HEK293T (cell line): ENCODE measurements around the gene LRMDA.

ENCODE experiments used
- CTCF ChIA-PET: fragments of 350-600 bp; formaldehyde crosslinking; extraction: SDS; loops from one replicate; lab custom pipeline; 2021; ENCODE audit warnings: antibody characterized with exemption, inconsistent platforms; lab: Yijun Ruan, JAX
- POLR2A ChIA-PET: fragments of 350-600 bp; formaldehyde crosslinking; extraction: SDS; loops from one replicate; lab custom pipeline; 2020; ENCODE audit warnings: antibody characterized with exemption, inconsistent platforms; lab: Yijun Ruan, JAX
- DNase-seq: peaks from one replicate; pipeline ENCODE4 v3.0.0; 2012; ENCODE audit warnings: mixed read lengths; ENCODE audit errors: extremely low spot score
- ARNT ChIP-seq: fragments of 450-650 bp; IDR thresholded peaks from 2 replicates; pipeline ENCODE4 v1.6.1; 2017; ENCODE audit warnings: mild to moderate bottlenecking
- BHLHE40 ChIP-seq: fragments of 450-650 bp; IDR thresholded peaks from 2 replicates; pipeline ENCODE4 v1.6.1; 2016; ENCODE audit warnings: mild to moderate bottlenecking, moderate library complexity, borderline replicate concordance
- CTBP1 ChIP-seq: fragments of 450-650 bp; IDR thresholded peaks from 2 replicates; pipeline ENCODE4 v1.6.1; 2016; ENCODE audit warnings: borderline replicate concordance
- ELF4 ChIP-seq: fragments of 450-650 bp; IDR thresholded peaks from 2 replicates; pipeline ENCODE4 v1.6.1; 2017; ENCODE audit warnings: antibody characterized with exemption
- FOXA1 ChIP-seq: fragments of 450-650 bp; IDR thresholded peaks from 2 replicates; pipeline ENCODE4 v1.6.1; 2016; ENCODE audit warnings: mild to moderate bottlenecking
- FOXK2 ChIP-seq: fragments of 450-650 bp; IDR thresholded peaks from 2 replicates; pipeline ENCODE4 v1.6.1; 2016; ENCODE audit warnings: mild to moderate bottlenecking
- FOXM1 ChIP-seq: fragments of 450-650 bp; IDR thresholded peaks from 2 replicates; pipeline ENCODE4 v1.6.1; 2017; ENCODE audit warnings: mild to moderate bottlenecking, borderline replicate concordance
- HDGF ChIP-seq: fragments of 450-650 bp; IDR thresholded peaks from 2 replicates; pipeline ENCODE4 v1.6.1; 2017; ENCODE audit warnings: antibody characterized with exemption, borderline replicate concordance
- L3MBTL2 ChIP-seq: fragments of 450-650 bp; conservative IDR thresholded peaks from 2 replicates; pipeline ENCODE4 v1.6.1; 2016; ENCODE audit warnings: mild to moderate bottlenecking
- LEF1 ChIP-seq: fragments of 450-650 bp; IDR thresholded peaks from 2 replicates; pipeline ENCODE4 v1.6.1; 2017; ENCODE audit warnings: mild to moderate bottlenecking, borderline replicate concordance
- NFRKB ChIP-seq: fragments of 450-650 bp; IDR thresholded peaks from 2 replicates; pipeline ENCODE4 v1.6.1; 2016; ENCODE audit warnings: mild to moderate bottlenecking, moderate library complexity
- SP1 ChIP-seq: fragments of 450-650 bp; IDR thresholded peaks from 2 replicates; pipeline ENCODE4 v1.6.1; 2017
- SUZ12 ChIP-seq: fragments of 450-650 bp; IDR thresholded peaks from 2 replicates; pipeline ENCODE4 v1.6.1; 2016; ENCODE audit warnings: mild to moderate bottlenecking
- TARDBP ChIP-seq: fragments of 450-650 bp; IDR thresholded peaks from 2 replicates; pipeline ENCODE4 v1.6.1; 2016
- ZNF384 ChIP-seq: fragments of 450-650 bp; IDR thresholded peaks from 2 replicates; pipeline ENCODE4 v1.6.1; 2016
- TF ChIP-seq, protein P1 (sequence below): fragments of 450-650 bp; IDR thresholded peaks from 2 replicates; pipeline ENCODE4 v1.6.1; 2016

Gene LRMDA

DNA sequence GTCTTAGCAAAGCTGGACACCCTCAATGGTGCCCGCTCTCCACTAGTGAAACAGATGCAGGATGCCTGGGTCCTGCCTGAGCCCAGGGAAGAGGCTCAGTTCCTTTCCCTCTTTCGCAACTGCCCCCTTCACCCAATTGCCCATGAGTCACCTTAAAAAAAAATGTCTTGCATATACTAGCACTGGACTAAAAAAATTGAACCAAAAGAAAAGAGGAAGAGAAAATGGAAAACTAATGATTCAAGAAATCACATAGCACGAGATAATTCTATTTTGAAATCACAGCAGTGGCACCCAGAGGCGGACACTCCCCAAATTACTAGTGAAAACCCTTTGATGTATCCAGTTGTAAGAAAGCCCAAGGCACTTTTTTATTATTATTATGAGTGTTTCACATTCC is 972.5 kb downstream of the LRMDA start:
- CTCF ChIA-PET, result no interaction called here
- no peak for DNase-seq
- TF ChIP-seq FOXA1 (no peak), TARDBP (no peak), NFRKB (no peak), SUZ12 (no peak), FOXM1 (no peak)
- TF ChIP-seq, protein P1, sequence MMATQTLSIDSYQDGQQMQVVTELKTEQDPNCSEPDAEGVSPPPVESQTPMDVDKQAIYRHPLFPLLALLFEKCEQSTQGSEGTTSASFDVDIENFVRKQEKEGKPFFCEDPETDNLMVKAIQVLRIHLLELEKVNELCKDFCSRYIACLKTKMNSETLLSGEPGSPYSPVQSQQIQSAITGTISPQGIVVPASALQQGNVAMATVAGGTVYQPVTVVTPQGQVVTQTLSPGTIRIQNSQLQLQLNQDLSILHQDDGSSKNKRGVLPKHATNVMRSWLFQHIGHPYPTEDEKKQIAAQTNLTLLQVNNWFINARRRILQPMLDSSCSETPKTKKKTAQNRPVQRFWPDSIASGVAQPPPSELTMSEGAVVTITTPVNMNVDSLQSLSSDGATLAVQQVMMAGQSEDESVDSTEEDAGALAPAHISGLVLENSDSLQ, result no peak
- POLR2A ChIA-PET, result no interaction called here

DNA sequence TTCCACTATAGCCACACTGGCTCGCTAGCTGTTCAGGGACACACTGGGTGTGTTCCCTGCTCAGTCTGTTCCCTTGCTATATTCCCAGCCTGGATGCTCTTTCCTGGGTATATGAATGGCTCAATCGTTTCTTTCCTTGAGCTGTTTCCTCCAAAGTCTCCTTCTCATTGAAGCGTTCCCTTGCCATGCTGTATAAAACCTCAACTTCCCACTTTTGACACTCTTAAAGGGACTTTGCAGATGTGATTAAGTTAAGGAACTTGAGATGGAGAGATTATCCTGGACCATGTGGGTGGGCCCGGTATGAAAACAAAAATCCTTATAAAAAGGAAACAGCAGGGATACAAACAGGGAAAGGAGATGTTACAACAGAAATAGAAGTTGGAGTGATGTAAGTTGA is 973.1 kb downstream of the LRMDA start:
- ChIA-PET CTCF (no interaction called here), POLR2A (no interaction called here)
- no peak for TF ChIP-seq CTBP1
- TF ChIP-seq LEF1, result no peak
- TF ChIP-seq, protein P1, result no peak
- no peak for TF ChIP-seq FOXA1
- no peak for DNase-seq

DNA sequence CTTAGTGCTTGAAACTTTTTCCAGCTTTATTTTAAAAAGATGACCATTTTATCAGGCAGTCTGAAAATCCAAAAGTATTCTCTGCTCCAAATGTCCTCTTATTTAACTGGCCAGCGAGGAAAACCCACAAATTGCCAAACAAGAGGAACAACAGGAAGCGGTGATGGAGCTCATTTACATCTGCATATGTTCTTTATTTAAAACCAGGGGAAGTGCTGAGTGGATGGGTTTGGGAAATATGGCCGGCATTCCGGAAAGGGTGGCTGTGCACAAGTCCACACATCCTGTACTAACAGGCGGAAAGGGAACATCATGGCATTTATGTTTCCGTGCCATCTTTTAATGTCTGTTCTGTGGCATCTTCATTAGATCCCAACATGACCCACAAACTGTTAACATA is 974.5 kb downstream of the LRMDA start:
- ChIA-PET CTCF (no interaction called here), POLR2A (no interaction called here)
- no peak for DNase-seq
- TF ChIP-seq CTBP1, result no peak
- TF ChIP-seq FOXK2, result no peak
- no peak for TF ChIP-seq ARNT
- TF ChIP-seq BHLHE40, result no peak
- TF ChIP-seq NFRKB, result no peak
- TF ChIP-seq FOXM1, result no peak
- no peak for TF ChIP-seq LEF1
- no peak for TF ChIP-seq ZNF384
- no peak for TF ChIP-seq TARDBP
- TF ChIP-seq SP1, result no peak
- TF ChIP-seq, protein P1, result no peak
- TF ChIP-seq ELF4, result no peak
- TF ChIP-seq FOXA1, result no peak
- TF ChIP-seq SUZ12, result no peak
- TF ChIP-seq HDGF, result no peak
- TF ChIP-seq L3MBTL2, result no peak

DNA sequence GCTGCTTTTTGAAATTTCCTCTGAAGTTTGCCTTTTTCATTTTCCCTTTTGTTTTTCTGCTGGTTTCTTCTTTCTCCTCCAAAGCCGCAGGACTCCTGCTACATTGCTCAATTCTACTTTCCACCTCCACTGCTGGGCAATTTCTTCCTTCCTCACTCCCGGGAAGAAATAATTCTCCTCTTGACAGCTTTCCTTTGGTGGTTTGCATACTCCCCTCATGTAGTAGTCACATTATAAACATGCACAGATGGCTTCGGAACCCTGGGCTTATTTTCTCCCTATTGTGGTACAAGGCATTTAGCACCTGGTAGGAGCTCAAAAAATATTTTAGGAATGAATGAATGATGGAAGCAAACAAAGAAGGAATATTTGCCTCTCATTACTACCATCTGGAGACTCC is 977.2 kb downstream of the LRMDA start:
- TF ChIP-seq FOXM1, result no peak
- no peak for TF ChIP-seq LEF1
- no peak for TF ChIP-seq FOXA1
- TF ChIP-seq CTBP1, result no peak
- no peak for TF ChIP-seq ZNF384
- TF ChIP-seq SUZ12, result no peak
- TF ChIP-seq NFRKB, result no peak
- no peak for TF ChIP-seq FOXK2
- no peak for TF ChIP-seq TARDBP
- no peak for TF ChIP-seq BHLHE40
- no peak for TF ChIP-seq HDGF
- TF ChIP-seq L3MBTL2, result no peak
- no peak for TF ChIP-seq SP1
- TF ChIP-seq, protein P1, result no peak
- TF ChIP-seq ARNT, result no peak
- TF ChIP-seq ELF4, result no peak
- POLR2A ChIA-PET, result no interaction called here
- no peak for DNase-seq
- CTCF ChIA-PET, result no interaction called here

DNA sequence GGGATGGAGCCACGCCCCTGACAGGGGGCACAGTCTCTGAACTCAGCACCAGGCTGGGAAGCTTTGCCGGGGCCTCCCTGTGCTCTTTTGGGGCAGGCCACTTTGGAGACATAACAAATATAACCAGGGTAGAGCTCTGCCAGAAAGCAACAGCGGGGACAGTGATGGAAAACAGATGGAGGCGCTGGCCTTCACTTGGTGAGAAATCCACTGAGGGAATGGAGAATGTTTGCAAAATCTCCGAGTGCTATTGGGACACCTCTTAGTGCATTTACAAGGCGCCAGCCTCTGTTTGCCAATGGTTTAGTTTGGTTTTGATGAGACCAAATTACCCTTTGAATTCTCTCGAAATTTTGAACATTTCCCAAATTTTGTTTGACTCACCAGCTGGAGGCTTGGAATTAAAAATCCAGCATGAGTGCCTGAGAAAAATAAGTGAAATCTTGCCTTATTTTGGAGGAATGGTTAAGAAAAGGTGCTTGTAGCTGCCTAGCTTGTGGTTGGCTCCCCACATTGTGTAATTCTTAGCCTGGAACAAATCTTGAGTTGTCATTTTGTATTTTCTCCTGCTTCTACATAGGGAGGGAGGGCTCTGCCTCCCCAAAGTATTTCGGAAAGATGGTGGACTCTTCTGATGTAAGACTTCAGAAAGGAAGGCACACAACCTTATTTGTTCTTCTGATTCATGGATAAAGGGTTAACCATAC is 980.5 kb downstream of the LRMDA start:
- CTCF ChIA-PET, result no interaction called here
- POLR2A ChIA-PET, result no interaction called here

More for the DNA sequence above, 980.5 kb downstream of the LRMDA start:
- TF ChIP-seq ZNF384 (no peak), HDGF (no peak), FOXM1 (no peak), SP1 (no peak), L3MBTL2 (no peak), LEF1 (no peak), FOXA1 (no peak), SUZ12 (no peak), FOXK2 (no peak), ELF4 (no peak), BHLHE40 (no peak), ARNT (no peak), TARDBP (no peak)
- TF ChIP-seq, protein P1, result no peak
- DNase-seq, result no peak
